Iris pigment epithelial cell (primary cell): ENCODE data around the gene CARD6.
"Not testable (repeated sequence)": the region's sequence is repeated elsewhere in the genome, so short reads cannot be mapped to it uniquely, and the experiment has no call there.

Experiments
- DNase-seq: peaks from one replicate; pipeline ENCODE4 v3.0.0-alpha.2; 2011; ENCODE audit warnings: low read depth

CARD6 gene

GRCh38 chr5:40875958-40876357 is 34.8 kb downstream of the CARD6 start:
- DNase-seq = no peak

GRCh38 chr5:40877371-40877988 is 36.3 kb downstream of the CARD6 start:
- no peak for DNase-seq

GRCh38 chr5:40879163-40879942 is 38.2 kb downstream of the CARD6 start:
- peak; percentile 33 for DNase-seq

GRCh38 chr5:40882291-40882690 is 41.1 kb downstream of the CARD6 start:
- DNase-seq = no peak

- DNase-seq = not testable (repeated sequence)
Observed at GRCh38 chr5:40883051-40883450, 41.9 kb downstream of the CARD6 start.

- not testable (repeated sequence) for DNase-seq
Observed at GRCh38 chr5:40895440-40896425, 54.6 kb downstream of the CARD6 start.

- peak; percentile 73 for DNase-seq
Observed at GRCh38 chr5:40904205-40904993, 63.2 kb downstream of the CARD6 start.

- DNase-seq = no peak
Observed at GRCh38 chr5:40904994-40905306, 63.8 kb downstream of the CARD6 start.

- DNase-seq = no peak
Observed at GRCh38 chr5:40906351-40906751, 65.2 kb downstream of the CARD6 start.

GRCh38 chr5:40909264-40909663 is 68.1 kb downstream of the CARD6 start, which contains the start of gene C7:
Gene C7 (plus strand): TSS chr5:40909497. CDS start chr5:40909611, 114 bp downstream.
- DNase-seq = no peak

- no peak for DNase-seq
Observed at GRCh38 chr5:40909723-40910122, 68.6 kb downstream of the CARD6 start.
